Osteocyte (in vitro differentiated cells): ENCODE data around the gene BBC3. TPM values are rescaled to one million over a fixed set of nuclear protein-coding genes. Genes with fewer than 3 reads are reported as not detected.

ENCODE experiments used
- DNase-seq: peaks from one replicate; pipeline ENCODE4 v3.0.0; 2021; ENCODE audit warnings: mixed read lengths; ENCODE audit not compliant: unreplicated experiment; ENCODE audit errors: extremely low spot score
- H3K27ac Mint-ChIP-seq: one replicate; pipeline ENCODE4 v1.8.0; 2021; ENCODE audit warnings: mild to moderate bottlenecking, mixed read lengths; ENCODE audit not compliant: unreplicated experiment
- H3K27me3 Mint-ChIP-seq: one replicate; pipeline ENCODE4 v1.8.0; 2021; ENCODE audit warnings: mixed read lengths; ENCODE audit not compliant: unreplicated experiment
- H3K36me3 Mint-ChIP-seq: one replicate; pipeline ENCODE4 v1.8.0; 2021; ENCODE audit warnings: mixed read lengths; ENCODE audit not compliant: unreplicated experiment
- H3K4me1 Mint-ChIP-seq: one replicate; pipeline ENCODE4 v1.8.0; 2021; ENCODE audit warnings: mixed read lengths; ENCODE audit not compliant: unreplicated experiment
- H3K4me3 Mint-ChIP-seq: one replicate; pipeline ENCODE4 v1.8.0; 2021; ENCODE audit warnings: mild to moderate bottlenecking, moderate library complexity, mixed read lengths; ENCODE audit not compliant: unreplicated experiment
- H3K9me3 Mint-ChIP-seq: one replicate; pipeline ENCODE4 v1.8.0; 2021; ENCODE audit warnings: mixed read lengths; ENCODE audit not compliant: unreplicated experiment
- total RNA-seq: library from RNA; stranded (reverse); gene quantifications from 2 replicates; pipeline ENCODE4 v1.2.1, GENCODE V29; 2021
- TF ChIP-seq, protein P1 (sequence below): fragments of 200-600 bp; sonication (generic); IDR thresholded peaks from 2 replicates; pipeline ENCODE4 v1.5.0; 2021; ENCODE audit warnings: antibody characterized with exemption, mild to moderate bottlenecking, moderate library complexity

The BBC3 gene
- total RNA-seq, 1 donor from 2014 or later = 34.3 TPM

DNA sequence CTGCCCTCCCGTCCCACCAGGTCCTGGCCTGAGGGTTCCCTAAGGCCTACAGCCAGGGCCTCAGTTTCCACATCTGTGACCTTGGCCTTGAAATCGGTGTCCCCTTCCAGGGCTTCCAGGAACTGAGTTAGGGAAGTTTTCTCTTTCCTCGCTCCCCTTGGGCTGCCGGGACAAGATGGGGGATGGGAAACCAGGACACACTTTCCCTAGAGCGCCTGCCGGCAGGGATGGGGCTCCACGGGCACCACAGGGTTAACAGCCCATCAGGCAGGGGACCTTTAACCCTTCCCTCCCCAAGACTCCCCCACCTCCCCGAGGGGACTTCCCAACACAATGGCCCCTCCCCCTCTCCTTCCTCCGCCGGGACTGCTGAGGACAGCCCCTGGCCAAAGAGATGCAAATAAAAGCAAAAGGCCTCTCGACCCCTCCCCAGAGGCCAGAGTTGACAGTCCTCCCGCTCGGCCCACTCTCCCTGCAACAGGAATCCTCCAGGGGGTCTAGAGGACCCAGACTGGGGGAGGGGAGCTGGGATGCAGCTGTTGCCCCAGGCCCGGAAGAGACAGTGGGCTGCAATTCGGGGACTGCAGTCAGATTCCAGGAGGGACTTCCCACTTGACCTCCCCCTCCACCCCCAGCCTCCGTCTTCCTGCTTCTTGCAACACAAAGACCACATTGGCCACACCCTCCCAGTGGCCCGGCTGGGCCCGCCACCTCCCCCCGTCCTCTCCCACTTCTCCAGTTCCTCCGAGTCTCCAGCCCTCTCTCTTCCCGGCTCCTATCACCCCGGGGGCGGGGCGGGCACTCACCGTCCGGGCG, 3.4 kb downstream of the BBC3 start:
- DNase-seq = peak; percentile 96
- H3K9me3 Mint-ChIP-seq = no peaks in the 10 kb centered on the region
- TF ChIP-seq, protein P1, sequence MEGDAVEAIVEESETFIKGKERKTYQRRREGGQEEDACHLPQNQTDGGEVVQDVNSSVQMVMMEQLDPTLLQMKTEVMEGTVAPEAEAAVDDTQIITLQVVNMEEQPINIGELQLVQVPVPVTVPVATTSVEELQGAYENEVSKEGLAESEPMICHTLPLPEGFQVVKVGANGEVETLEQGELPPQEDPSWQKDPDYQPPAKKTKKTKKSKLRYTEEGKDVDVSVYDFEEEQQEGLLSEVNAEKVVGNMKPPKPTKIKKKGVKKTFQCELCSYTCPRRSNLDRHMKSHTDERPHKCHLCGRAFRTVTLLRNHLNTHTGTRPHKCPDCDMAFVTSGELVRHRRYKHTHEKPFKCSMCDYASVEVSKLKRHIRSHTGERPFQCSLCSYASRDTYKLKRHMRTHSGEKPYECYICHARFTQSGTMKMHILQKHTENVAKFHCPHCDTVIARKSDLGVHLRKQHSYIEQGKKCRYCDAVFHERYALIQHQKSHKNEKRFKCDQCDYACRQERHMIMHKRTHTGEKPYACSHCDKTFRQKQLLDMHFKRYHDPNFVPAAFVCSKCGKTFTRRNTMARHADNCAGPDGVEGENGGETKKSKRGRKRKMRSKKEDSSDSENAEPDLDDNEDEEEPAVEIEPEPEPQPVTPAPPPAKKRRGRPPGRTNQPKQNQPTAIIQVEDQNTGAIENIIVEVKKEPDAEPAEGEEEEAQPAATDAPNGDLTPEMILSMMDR = no peak
- no peaks in the 10 kb centered on the region for H3K27me3 Mint-ChIP-seq
- peak overlapping the region; percentile 97 for H3K27ac Mint-ChIP-seq
- no peak overlapping the region for H3K4me3 Mint-ChIP-seq
- H3K4me1 Mint-ChIP-seq = peaks cover 31% of the 10 kb centered on the region
- H3K36me3 Mint-ChIP-seq = no peaks in the 10 kb centered on the region

DNA sequence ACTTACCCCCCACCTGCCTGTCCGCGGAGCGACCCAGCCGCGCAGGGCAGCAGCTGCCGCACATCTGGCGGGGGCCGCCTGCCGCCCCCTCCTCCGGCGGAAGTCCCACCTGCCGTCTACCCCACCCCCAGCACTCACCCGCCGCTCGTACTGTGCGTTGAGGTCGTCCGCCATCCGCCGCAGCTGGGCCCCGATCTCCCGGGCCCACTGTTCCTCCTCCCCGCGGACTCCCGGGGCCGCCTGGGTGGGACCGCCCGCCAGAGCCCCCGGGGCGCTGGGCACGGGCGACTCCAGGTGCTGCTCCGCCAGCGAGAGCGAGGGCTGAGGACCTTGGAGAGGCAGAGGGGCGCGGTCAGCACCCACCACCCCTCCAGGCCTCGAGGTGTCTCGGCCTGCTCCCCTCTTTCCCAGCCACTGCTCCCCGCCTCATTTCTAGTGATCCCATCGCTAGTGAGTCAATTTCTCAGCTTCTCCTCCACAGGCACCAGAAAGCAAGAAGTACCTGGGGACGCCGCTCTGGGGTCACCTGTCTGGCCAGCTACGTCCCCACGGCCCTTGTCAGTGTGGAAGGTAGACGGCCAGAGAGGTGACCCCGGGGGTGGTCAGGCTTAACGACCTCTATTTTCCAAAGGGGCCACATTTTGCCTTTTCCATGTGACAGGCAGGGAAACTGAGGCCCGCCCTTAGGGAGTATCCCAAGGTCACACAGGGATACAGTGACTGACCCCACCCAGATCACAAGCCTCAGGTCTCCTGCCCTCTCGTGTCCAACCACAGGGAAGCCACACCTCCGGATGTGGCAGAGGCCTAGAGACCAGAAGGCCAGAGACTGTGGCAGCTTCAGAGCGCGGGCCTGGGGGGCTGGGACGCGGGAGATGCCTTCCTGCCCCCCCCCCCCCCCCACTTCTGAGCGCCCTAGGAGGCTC, 4.3 kb downstream of the BBC3 start:
- DNase-seq = no peak
- no peaks in the 10 kb centered on the region for H3K9me3 Mint-ChIP-seq
- peaks cover 6% of the 10 kb centered on the region for H3K36me3 Mint-ChIP-seq
- H3K4me1 Mint-ChIP-seq = peaks cover 23% of the 10 kb centered on the region
- TF ChIP-seq, protein P1 = no peak
- H3K27me3 Mint-ChIP-seq = no peaks in the 10 kb centered on the region
- peak overlapping the region; percentile 97 for H3K27ac Mint-ChIP-seq
- no peak overlapping the region for H3K4me3 Mint-ChIP-seq

DNA sequence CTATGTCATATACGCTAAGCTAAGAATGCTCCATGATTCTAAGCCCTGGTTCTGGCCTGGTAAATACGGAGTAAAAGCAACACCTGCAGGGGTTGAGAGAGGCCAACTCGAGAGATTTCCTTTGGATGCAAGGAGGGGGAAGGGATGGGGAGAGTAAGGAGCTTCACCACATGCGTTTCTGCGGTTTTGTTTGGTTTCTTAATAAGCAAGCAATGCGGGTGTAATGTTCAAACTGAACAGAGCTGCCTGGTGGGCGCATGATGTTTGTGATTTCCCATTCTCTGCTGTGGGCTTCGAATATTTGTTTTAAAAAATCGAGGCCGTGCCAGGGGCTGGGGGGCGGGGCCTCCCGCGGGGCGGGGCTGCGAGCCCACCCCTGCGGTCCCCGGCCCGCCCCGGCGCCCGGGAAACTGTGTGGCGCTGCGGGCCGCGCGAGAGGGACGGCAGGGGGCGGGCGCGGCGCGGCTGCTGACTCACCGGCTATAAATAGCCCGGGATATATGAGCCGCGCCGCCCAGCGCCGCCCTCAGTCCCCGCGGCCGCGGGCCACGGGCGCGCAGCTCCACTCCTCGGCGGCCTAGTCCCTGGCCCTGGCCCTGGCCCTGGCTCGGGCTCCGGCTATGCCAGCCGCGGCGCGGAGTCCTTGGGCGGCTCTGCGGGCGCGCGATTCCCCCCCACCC, 5.1 kb downstream of the BBC3 start:
- TF ChIP-seq, protein P1 = peak; percentile 54
- peak; percentile 97 for DNase-seq
- Mint-ChIP-seq H3K4me1 (peaks cover 19% of the 10 kb centered on the region), H3K27ac (peak overlapping the region; percentile 94), H3K27me3 (no peaks in the 10 kb centered on the region), H3K36me3 (peaks cover 8% of the 10 kb centered on the region), H3K4me3 (peak overlapping the region; percentile 38), H3K9me3 (no peaks in the 10 kb centered on the region)

DNA sequence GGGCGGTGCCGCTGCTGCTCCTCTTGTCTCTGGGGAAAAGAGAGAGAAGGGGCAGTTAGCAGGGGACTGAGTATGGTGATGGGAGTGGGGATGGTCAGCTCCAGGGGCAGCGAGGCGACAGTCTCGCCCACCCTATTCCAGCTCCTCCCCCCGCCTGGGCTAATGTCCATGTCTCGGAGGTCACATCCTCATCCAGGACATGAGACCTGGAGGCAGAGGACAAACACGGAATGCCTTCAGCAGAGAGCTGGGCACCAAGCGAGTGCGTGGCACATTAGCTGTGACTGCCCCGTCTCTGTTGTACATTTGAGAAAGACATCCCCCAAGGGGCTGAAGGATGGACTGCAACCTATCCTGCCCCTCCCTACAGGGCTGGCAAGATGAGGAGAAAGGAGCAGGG, 9.1 kb downstream of the BBC3 start:
- H3K4me1 Mint-ChIP-seq = peaks cover 10% of the 10 kb centered on the region
- no peak overlapping the region for H3K27ac Mint-ChIP-seq
- no peaks in the 10 kb centered on the region for H3K27me3 Mint-ChIP-seq
- no peaks in the 10 kb centered on the region for H3K9me3 Mint-ChIP-seq
- no peak for DNase-seq
- no peak overlapping the region for H3K4me3 Mint-ChIP-seq
- TF ChIP-seq, protein P1 = no peak
- H3K36me3 Mint-ChIP-seq = peaks cover 20% of the 10 kb centered on the region
